Endothelial cell of umbilical vein (primary cell): ENCODE results near the gene LCTL. TPM values are rescaled to one million over a fixed set of nuclear protein-coding genes. Genes with fewer than 3 reads are reported as not detected.

ENCODE experiments used
- polyA plus RNA-seq, 4 experiments: library from polyadenylated mRNA; depleted of rRNA in 3 of 4; stranded (reverse) in 3 of 4; unstranded in 1 of 4; fragments of >200 nt; gene quantifications; 2 replicates each; pipeline versions ENCODE4 v1.2.1 to v1.2.3, GENCODE V29; 2011 to 2012; ENCODE audit warnings: missing spikeins in 1 of 4
- small RNA-seq: library from RNA; depleted of rRNA; stranded (forward); fragments of <200 nt; gene quantifications from one replicate; pipeline ENCODE3, GENCODE V24; 2012; ENCODE audit warnings: low replicate concordance, low read depth; ENCODE audit not compliant: insufficient read depth, insufficient read length
- total RNA-seq: library from RNA; stranded (reverse); gene quantifications from 2 replicates; pipeline ENCODE4 v1.2.3, GENCODE V29; 2021

Gene LCTL
- total and polyA plus RNA-seq, 2 donors (not counting 3 experiments of a cell fraction or from before 2014, with no cell fraction given) = 0.04 TPM; not detected in 1

Small RNA genes within 50 kb of the gene (small RNA-seq; reads per million reads assigned to genes)
- gene RF01159 (not detected), gene SNORD16 (not detected), gene SNORD18A (not detected), gene SNORD18B (not detected), gene SNORD18C (not detected)

Other genes with a start within 250 kb of the LCTL start
- 15.4 and 16.2 TPM in 2 replicates for gene TIPIN, start 209.3 kb downstream of the LCTL start, total RNA-seq
- gene TIPIN, start 209.3 kb downstream of the LCTL start, polyA plus RNA-seq = 2.7 and 3.6 TPM in 2 replicates
- gene MAP2K1, start 179.1 kb downstream of the LCTL start, total RNA-seq = 45.1 and 45.5 TPM in 2 replicates
- 22.3 and 30.9 TPM in 2 replicates for gene MAP2K1, start 179.1 kb downstream of the LCTL start, polyA plus RNA-seq
- 13.6 and 17.4 TPM in 2 replicates for gene SNAPC5, start 68.2 kb downstream of the LCTL start, total RNA-seq
- gene SNAPC5, start 68.2 kb downstream of the LCTL start, polyA plus RNA-seq = 14.5 and 16.0 TPM in 2 replicates
- gene RPL4, start 61.1 kb downstream of the LCTL start, total RNA-seq = 2,534 and 2,598 TPM in 2 replicates
- gene RPL4, start 61.1 kb downstream of the LCTL start, polyA plus RNA-seq = 2,896 and 3,530 TPM in 2 replicates
- gene ZWILCH, start 60.7 kb downstream of the LCTL start, total RNA-seq = 28.8 and 29.8 TPM in 2 replicates
- gene ZWILCH, start 60.7 kb downstream of the LCTL start, polyA plus RNA-seq = 5.7 and 9.3 TPM in 2 replicates
- gene SMAD6, start 136.2 kb upstream of the LCTL start, total RNA-seq = 12.4 and 12.5 TPM in 2 replicates
- 7.3 and 8.8 TPM in 2 replicates for gene SMAD6, start 136.2 kb upstream of the LCTL start, polyA plus RNA-seq